HG02610 (cell line): ENCODE data around the gene CYTH2.
"Not testable (repeated sequence)": the region's sequence is repeated elsewhere in the genome, so short reads cannot be mapped to it uniquely, and the experiment has no call there.

Experiments used
- ATAC-seq: cut with Tn5 transposase; IDR thresholded peaks from one replicate; pipeline ENCODE4 v1.9.1; 2021; ENCODE audit warnings: mild to moderate bottlenecking, moderate library complexity; ENCODE audit not compliant: unreplicated experiment

The CYTH2 gene

GRCh38 chr19:48476176-48476575 lies 7.0 kb downstream of the CYTH2 start:
- ATAC-seq: no peak

- ATAC-seq: no peak
Measured at GRCh38 chr19:48477067-48477685, 8.0 kb downstream of the CYTH2 start.

- ATAC-seq: no peak
Measured at GRCh38 chr19:48477698-48478338, 8.6 kb downstream of the CYTH2 start.

DNA sequence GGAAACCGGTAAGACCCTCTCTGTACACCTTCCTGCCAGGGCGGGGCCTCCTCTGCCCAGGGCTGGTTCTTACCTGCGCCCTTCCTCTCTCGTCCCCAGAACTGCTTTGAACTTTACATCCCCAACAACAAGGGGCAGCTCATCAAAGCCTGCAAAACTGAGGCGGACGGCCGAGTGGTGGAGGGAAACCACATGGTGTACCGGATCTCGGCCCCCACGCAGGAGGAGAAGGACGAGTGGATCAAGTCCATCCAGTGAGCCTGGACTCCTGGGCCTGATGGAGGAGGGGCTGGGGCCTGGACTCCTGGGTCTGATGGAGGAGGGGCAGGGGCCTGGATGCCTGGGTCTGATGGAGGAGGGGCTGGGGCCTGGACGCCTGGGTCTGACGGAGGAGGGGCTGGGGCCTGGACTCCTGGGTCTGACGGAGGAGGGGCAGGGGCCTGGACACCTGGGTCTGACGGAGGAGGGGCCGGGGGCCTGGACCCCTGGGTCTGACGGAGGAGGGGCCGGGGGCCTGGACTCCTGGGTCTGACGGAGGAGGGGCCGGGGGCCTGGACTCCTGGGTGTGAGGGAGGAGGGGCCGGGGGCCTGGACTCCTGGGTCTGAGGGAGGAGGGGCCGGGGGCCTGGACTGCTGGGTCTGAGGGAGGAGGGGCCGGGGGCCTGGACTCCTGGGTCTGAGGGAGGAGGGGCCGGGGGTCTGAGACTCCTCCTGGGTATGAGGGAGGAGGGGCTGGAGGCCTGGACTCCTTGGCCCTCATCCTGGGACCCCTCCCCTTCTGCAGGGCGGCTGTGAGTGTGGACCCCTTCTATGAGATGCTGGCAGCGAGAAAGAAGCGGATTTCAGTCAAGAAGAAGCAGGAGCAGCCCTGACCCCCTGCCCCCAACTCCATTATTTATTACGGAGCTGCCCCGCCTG lies 9.4 kb downstream of the CYTH2 start:
- no peak for ATAC-seq

GRCh38 chr19:48479686-48480085 lies 10.5 kb downstream of the CYTH2 start:
- ATAC-seq: no peak

DNA sequence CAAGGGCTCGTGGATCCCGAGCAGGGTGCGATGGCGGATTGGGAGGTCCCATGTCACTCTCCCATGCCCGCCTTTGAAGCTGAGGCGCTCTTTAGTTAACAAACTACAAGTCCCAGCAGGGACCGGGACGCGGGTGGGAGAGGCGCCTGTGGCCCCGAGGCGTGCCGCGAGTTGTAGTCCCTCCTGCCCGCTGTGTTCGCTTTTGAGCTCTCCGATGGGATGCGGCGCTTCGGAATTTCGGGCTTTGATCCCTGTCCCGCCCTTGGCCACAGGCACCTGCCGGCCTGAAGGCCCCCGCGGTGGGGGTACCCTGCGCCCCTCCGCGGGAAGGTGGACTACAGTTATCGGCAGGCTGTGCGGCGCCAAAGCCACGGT lies 11.0 kb downstream of the CYTH2 start:
- no peak for ATAC-seq

- ATAC-seq: no peak
Measured at GRCh38 chr19:48480558-48481500, 11.7 kb downstream of the CYTH2 start.

DNA sequence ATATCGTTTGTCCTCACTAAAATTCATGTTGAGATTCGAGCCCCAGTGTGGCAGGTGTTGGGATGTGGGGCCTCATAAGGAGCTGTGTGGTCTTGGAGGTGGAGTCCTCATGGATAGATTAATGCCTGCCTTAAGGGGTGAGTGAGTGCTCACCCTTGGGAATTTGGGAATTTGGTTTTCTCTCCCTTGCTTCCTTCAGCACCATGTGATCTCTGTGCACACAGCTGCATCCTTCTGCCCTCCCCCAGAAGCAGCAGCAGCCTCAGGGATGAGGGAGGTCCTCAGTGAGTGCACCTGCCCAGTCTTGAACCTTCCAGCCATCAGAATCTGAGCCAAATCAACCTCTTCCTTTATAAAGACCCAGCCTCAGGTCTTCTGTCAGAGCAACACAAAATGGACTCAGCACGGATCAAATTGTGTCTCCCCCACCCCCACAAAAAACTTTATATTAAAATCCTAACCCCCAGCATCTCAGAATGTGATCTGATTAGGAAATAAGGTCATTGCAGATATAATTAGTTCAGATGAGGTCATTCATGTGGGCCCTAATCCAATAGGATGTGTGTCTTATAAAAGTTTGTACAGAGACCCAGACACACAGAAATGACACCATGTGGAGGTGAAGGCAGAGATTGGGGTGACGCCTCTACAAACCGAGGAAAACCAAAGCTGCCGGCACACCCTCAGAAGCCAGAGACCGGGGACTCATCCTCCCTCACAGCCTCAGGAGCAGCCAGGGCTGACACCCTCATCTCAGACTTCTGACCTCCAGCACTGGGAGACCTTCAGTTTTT lies 12.9 kb downstream of the CYTH2 start:
- no peak for ATAC-seq

GRCh38 chr19:48483301-48483700 lies 14.1 kb downstream of the CYTH2 start:
- no peak for ATAC-seq

- no peak for ATAC-seq
Measured at GRCh38 chr19:48484247-48484893, 15.2 kb downstream of the CYTH2 start.

DNA sequence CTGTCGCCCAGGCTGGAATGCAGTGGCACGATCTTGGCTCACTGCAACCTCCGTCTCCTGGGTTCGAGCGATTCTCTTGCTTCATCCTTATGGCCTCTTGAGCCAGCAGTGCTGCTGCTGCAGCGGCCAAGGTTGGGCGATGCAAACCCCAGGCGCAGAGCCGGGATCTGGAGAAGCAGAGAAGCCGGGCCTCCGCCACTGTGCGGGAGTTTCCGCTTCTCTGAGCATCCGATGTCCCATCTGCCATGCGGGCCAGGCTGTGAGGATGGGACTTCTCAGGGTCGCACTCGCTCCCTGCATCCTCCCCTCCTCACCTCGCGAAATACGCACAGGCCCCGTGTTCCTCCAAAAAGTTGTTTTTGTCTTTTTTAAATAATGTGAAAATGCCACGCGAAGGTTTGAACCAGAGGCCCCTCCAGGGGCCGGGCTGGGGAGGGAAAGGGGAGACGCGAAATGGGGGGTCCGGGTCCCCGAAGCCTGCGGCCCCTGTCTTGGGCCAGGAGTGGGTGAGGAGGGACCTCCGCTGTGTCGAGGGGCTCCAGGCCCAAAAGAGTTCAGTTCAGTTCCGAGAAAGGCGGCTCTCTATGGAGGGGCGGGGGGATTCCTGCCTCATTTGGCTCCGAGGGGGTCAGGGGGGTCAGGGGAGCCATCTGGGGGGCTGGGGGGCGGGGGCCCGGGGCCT lies 15.9 kb downstream of the CYTH2 start:
- no peak for ATAC-seq

DNA sequence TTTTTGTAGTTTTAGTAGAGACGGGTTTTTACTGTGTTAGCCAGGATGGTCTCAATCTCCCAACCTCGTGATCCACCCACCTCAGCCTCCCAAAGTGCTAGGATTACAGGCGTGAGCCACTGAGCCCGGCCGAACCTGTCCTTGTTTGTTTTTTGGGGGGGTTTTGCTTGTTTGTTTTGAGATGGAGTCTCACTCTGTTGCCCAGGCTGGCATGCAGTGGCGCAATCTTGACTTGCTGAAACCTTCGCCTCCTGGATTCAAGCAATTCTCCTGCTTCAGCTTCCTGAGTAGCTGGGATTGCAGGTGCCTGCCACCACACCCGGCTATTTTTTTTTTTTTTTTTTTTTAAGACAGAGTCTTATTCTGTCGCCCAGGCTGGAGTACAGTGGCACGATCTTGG lies 17.5 kb downstream of the CYTH2 start:
- ATAC-seq: not testable (repeated sequence)

GRCh38 chr19:48487544-48487943 lies 18.4 kb downstream of the CYTH2 start:
- ATAC-seq: no peak

DNA sequence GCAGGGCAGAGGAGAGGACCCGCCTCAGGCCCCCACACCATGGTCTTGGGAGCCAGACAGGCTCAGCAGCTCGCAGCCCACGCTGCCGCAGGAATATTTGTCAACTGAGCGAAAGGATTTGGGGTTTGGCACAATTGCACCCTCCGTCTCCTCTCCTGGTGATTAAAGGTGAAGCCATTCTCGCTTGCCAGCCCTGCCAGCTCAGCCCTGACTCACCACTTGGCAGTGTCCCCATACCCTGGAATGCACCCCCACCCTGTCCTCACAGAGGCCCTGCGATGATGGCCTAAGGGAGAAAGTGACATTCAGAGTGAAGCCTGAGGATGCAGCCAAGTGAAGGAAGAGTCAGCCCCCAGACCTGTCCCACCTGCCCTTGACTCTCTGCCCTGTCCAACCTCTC lies 18.8 kb downstream of the CYTH2 start:
- no peak for ATAC-seq

DNA sequence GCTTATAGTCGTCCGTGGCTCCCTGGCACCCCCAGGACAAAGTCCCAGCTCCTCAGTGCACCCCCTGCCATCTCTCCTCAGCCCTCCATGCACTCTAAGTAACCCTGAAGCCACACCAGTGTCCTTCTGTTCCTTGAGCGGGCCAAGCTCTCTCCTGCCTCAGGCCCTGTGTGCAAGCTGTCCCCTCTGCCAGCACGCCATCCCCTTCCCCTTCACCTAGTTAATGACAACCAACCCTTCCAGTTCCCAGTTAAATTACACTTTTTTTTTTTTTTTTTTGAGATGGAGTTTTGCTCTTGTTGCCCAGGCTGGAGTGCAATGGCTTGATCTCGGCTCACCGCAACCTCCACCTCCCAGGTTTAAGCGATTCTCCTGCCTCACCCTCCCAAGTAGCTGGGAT lies 19.3 kb downstream of the CYTH2 start:
- not testable (repeated sequence) for ATAC-seq

GRCh38 chr19:48489608-48490216 lies 20.5 kb downstream of the CYTH2 start:
- ATAC-seq: no peak

- no peak for ATAC-seq
Measured at GRCh38 chr19:48490981-48491792, 22.0 kb downstream of the CYTH2 start.

- no peak for ATAC-seq
Measured at GRCh38 chr19:48491793-48492123, 22.6 kb downstream of the CYTH2 start.
